ENCODE results near the gene CELF5. TPM values are rescaled to one million over a fixed set of nuclear protein-coding genes. Genes with fewer than 3 reads are reported as not detected.

The CELF5 gene
- total and polyA plus RNA-seq, 3 experiments from 2014 or later, result 0.11 to 0.24 TPM; not detected in 1

- POLR2A ChIA-PET, result no interaction called here
- Histone ChIP-seq H3K4me3 (ENCODE audit: low read length) (no peak overlapping the region), H3K27me3 (ENCODE audit: insufficient read depth, low read length, poor library complexity, severe bottlenecking) (peaks cover 17% of the 10 kb centered on the region), H3K27ac (ENCODE audit: low read depth, low read length) (no peak overlapping the region), H3K9me3 (ENCODE audit: low read length) (no peaks in the 10 kb centered on the region), H3K4me1 (ENCODE audit: insufficient read depth, low read length) (peaks cover 11% of the 10 kb centered on the region), H3K36me3 (ENCODE audit: insufficient read depth, low read length) (no peaks in the 10 kb centered on the region)
- peak in 3 of 5 donors; percentile 29 to 76 (median 30) for DNase-seq
- peaks cover 0 to 1% (median 0%) of the 10 kb centered on the region in 3 donors for H3K36me3 Mint-ChIP-seq
- H3K4me1 Mint-ChIP-seq, result peaks cover 9 to 17% (median 9%) of the 10 kb centered on the region in 3 donors
- no peak overlapping the region for H3K27ac Mint-ChIP-seq
- CTCF ChIA-PET, result no interaction called here
- H3K4me3 Mint-ChIP-seq, result no peak overlapping the region
- peaks cover 31 to 41% of the 10 kb centered on the region in 2 donors for H3K27me3 Mint-ChIP-seq
- peaks cover 0 to 2% (median 0%) of the 10 kb centered on the region in 5 donors for H3K9me3 Mint-ChIP-seq
Observed at GRCh38 chr19:3270902-3271301, 46.4 kb downstream of the CELF5 start.

GRCh38 chr19:3272401-3272931 is 48.0 kb downstream of the CELF5 start:
- peaks cover 26 to 35% of the 10 kb centered on the region in 2 donors for H3K27me3 Mint-ChIP-seq
- ChIA-PET POLR2A (interaction anchor here (0.7 kb wide), 1 partner anchor 17 kb away, joined by 3 read pairs; no protein-coding TSS in a partner anchor), CTCF (no interaction called here)
- H3K4me1 Mint-ChIP-seq, result peaks cover 12 to 21% (median 14%) of the 10 kb centered on the region in 3 donors
- peak overlapping the region in 1 of 8 donors; percentile 82 for H3K27ac Mint-ChIP-seq
- peaks cover 17% of the 10 kb centered on the region for H3K27me3 ChIP-seq (ENCODE audit: insufficient read depth, low read length, poor library complexity, severe bottlenecking)
- peaks cover 0 to 2% (median 0%) of the 10 kb centered on the region in 5 donors for H3K9me3 Mint-ChIP-seq
- no peak overlapping the region for H3K27ac ChIP-seq (ENCODE audit: low read depth, low read length)
- H3K4me3 ChIP-seq (ENCODE audit: low read length), result no peak overlapping the region
- H3K36me3 Mint-ChIP-seq, result peaks cover 0 to 1% (median 0%) of the 10 kb centered on the region in 3 donors
- no peak for DNase-seq
- peaks cover 11% of the 10 kb centered on the region for H3K4me1 ChIP-seq (ENCODE audit: insufficient read depth, low read length)
- H3K4me3 Mint-ChIP-seq, result peak overlapping the region in 2 of 7 donors; percentile 45 to 48
- H3K9me3 ChIP-seq (ENCODE audit: low read length), result no peaks in the 10 kb centered on the region
- H3K36me3 ChIP-seq (ENCODE audit: insufficient read depth, low read length), result no peaks in the 10 kb centered on the region

- Histone ChIP-seq H3K27me3 (ENCODE audit: insufficient read depth, low read length, poor library complexity, severe bottlenecking) (peaks cover 17% of the 10 kb centered on the region), H3K4me1 (ENCODE audit: insufficient read depth, low read length) (peaks cover 11% of the 10 kb centered on the region), H3K27ac (ENCODE audit: low read depth, low read length) (no peak overlapping the region), H3K4me3 (ENCODE audit: low read length) (no peak overlapping the region), H3K9me3 (ENCODE audit: low read length) (no peaks in the 10 kb centered on the region), H3K36me3 (ENCODE audit: insufficient read depth, low read length) (no peaks in the 10 kb centered on the region)
- Mint-ChIP-seq H3K27me3 (peaks cover 24 to 32% of the 10 kb centered on the region in 2 donors), H3K4me1 (peaks cover 12 to 21% (median 14%) of the 10 kb centered on the region in 3 donors), H3K4me3 (no peak overlapping the region), H3K9me3 (peaks cover 0 to 2% (median 0%) of the 10 kb centered on the region in 5 donors), H3K27ac (no peak overlapping the region), H3K36me3 (peaks cover 0 to 1% (median 0%) of the 10 kb centered on the region in 3 donors)
- POLR2A ChIA-PET, result no interaction called here
- DNase-seq, result no peak
- CTCF ChIA-PET, result no interaction called here
Observed at GRCh38 chr19:3272952-3273351, 48.5 kb downstream of the CELF5 start.

- peaks cover 14 to 19% of the 10 kb centered on the region in 2 donors for H3K27me3 Mint-ChIP-seq
- peaks cover 12 to 21% (median 14%) of the 10 kb centered on the region in 3 donors for H3K4me1 Mint-ChIP-seq
- CTCF ChIA-PET, result interaction anchor here (1.9 kb wide), 1 partner anchor 9 kb away, joined by 11 read pairs; no protein-coding TSS in a partner anchor
- Histone ChIP-seq H3K4me1 (ENCODE audit: insufficient read depth, low read length) (peaks cover 11% of the 10 kb centered on the region), H3K9me3 (ENCODE audit: low read length) (no peaks in the 10 kb centered on the region), H3K27me3 (ENCODE audit: insufficient read depth, low read length, poor library complexity, severe bottlenecking) (peaks cover 7% of the 10 kb centered on the region), H3K36me3 (ENCODE audit: insufficient read depth, low read length) (no peaks in the 10 kb centered on the region), H3K27ac (ENCODE audit: low read depth, low read length) (no peak overlapping the region), H3K4me3 (ENCODE audit: low read length) (no peak overlapping the region)
- H3K36me3 Mint-ChIP-seq, result peaks cover 0 to 1% (median 0%) of the 10 kb centered on the region in 3 donors
- POLR2A ChIA-PET, result interaction anchor here (0.9 kb wide), 1 partner anchor 9 kb away, joined by 3 read pairs; no protein-coding TSS in a partner anchor
- H3K9me3 Mint-ChIP-seq, result peaks cover 0 to 2% (median 0%) of the 10 kb centered on the region in 5 donors
- H3K27ac Mint-ChIP-seq, result peak overlapping the region in 5 of 8 donors; percentile 60 to 91 (median 83)
- H3K4me3 Mint-ChIP-seq, result peak overlapping the region; percentile 26 to 93 (median 84)
- DNase-seq, result no peak
Observed at GRCh38 chr19:3274245-3274941, 49.9 kb downstream of the CELF5 start.

GRCh38 chr19:3274942-3275582 is 50.6 kb downstream of the CELF5 start:
- H3K4me3 ChIP-seq (ENCODE audit: low read length), result peak overlapping the region; percentile 80
- Mint-ChIP-seq H3K9me3 (peaks cover 0 to 1% (median 0%) of the 10 kb centered on the region in 5 donors), H3K4me1 (peaks cover 12 to 21% (median 14%) of the 10 kb centered on the region in 3 donors), H3K27me3 (peaks cover 9 to 12% of the 10 kb centered on the region in 2 donors), H3K36me3 (peaks cover 0 to 1% (median 0%) of the 10 kb centered on the region in 3 donors), H3K4me3 (peak overlapping the region; percentile 82 to 93 (median 84)), H3K27ac (peak overlapping the region; percentile 60 to 91 (median 82))
- DNase-seq, result peak in 2 of 5 donors; percentile 15 to 26
- ChIA-PET POLR2A (interaction anchor here (0.9 kb wide), 1 partner anchor 9 kb away, joined by 3 read pairs; no protein-coding TSS in a partner anchor), CTCF (interaction anchor here (0.8 to 1.9 kb wide), 2 partner anchors 9 to 11 kb away, joined by 4 to 11 read pairs; no protein-coding TSS in a partner anchor)
- H3K36me3 ChIP-seq (ENCODE audit: insufficient read depth, low read length), result no peaks in the 10 kb centered on the region
- H3K27me3 ChIP-seq (ENCODE audit: insufficient read depth, low read length, poor library complexity, severe bottlenecking), result peaks cover 1% of the 10 kb centered on the region
- H3K27ac ChIP-seq (ENCODE audit: low read depth, low read length), result peak overlapping the region; percentile 43
- peaks cover 11% of the 10 kb centered on the region for H3K4me1 ChIP-seq (ENCODE audit: insufficient read depth, low read length)
- no peaks in the 10 kb centered on the region for H3K9me3 ChIP-seq (ENCODE audit: low read length)

- CTCF ChIA-PET, result interaction anchor here (0.8 to 1.9 kb wide), 4 partner anchors 8 to 325 kb away, joined by 3 to 11 read pairs (median 4); no protein-coding TSS in a partner anchor
- Mint-ChIP-seq H3K36me3 (peaks cover 0 to 1% (median 0%) of the 10 kb centered on the region in 3 donors), H3K4me3 (peak overlapping the region; percentile 82 to 93 (median 84)), H3K9me3 (no peaks in the 10 kb centered on the region), H3K27ac (peak overlapping the region; percentile 60 to 94 (median 82)), H3K27me3 (peaks cover 9 to 10% of the 10 kb centered on the region in 2 donors), H3K4me1 (peaks cover 12 to 21% (median 14%) of the 10 kb centered on the region in 3 donors)
- Histone ChIP-seq H3K27me3 (ENCODE audit: insufficient read depth, low read length, poor library complexity, severe bottlenecking) (no peaks in the 10 kb centered on the region), H3K4me3 (ENCODE audit: low read length) (peak overlapping the region; percentile 80), H3K27ac (ENCODE audit: low read depth, low read length) (peak overlapping the region; percentile 43), H3K4me1 (ENCODE audit: insufficient read depth, low read length) (peaks cover 11% of the 10 kb centered on the region), H3K9me3 (ENCODE audit: low read length) (no peaks in the 10 kb centered on the region), H3K36me3 (ENCODE audit: insufficient read depth, low read length) (no peaks in the 10 kb centered on the region)
- DNase-seq, result peak; percentile 86 to 91 (median 91)
- POLR2A ChIA-PET, result interaction anchor here (0.5 to 0.9 kb wide), 2 partner anchors 8 to 1123 kb away, joined by 3 to 4 read pairs; no protein-coding TSS in a partner anchor
Observed at GRCh38 chr19:3275583-3276340, 51.3 kb downstream of the CELF5 start.

- peak in 3 of 5 donors; percentile 40 to 61 (median 50) for DNase-seq
- peaks cover 0 to 1% (median 0%) of the 10 kb centered on the region in 3 donors for H3K36me3 Mint-ChIP-seq
- peak overlapping the region; percentile 39 to 93 (median 72) for H3K4me3 Mint-ChIP-seq
- no peaks in the 10 kb centered on the region for H3K36me3 ChIP-seq (ENCODE audit: insufficient read depth, low read length)
- no peak overlapping the region for H3K4me3 ChIP-seq (ENCODE audit: low read length)
- peaks cover 7 to 10% of the 10 kb centered on the region in 2 donors for H3K27me3 Mint-ChIP-seq
- H3K4me1 ChIP-seq (ENCODE audit: insufficient read depth, low read length), result peaks cover 11% of the 10 kb centered on the region
- no peaks in the 10 kb centered on the region for H3K27me3 ChIP-seq (ENCODE audit: insufficient read depth, low read length, poor library complexity, severe bottlenecking)
- H3K27ac ChIP-seq (ENCODE audit: low read depth, low read length), result no peak overlapping the region
- POLR2A ChIA-PET, result interaction anchor here (0.5 kb wide), 1 partner anchor 1123 kb away, joined by 4 read pairs; no protein-coding TSS in a partner anchor
- H3K9me3 Mint-ChIP-seq, result no peaks in the 10 kb centered on the region
- H3K27ac Mint-ChIP-seq, result peak overlapping the region in 1 of 8 donors; percentile 14
- no peaks in the 10 kb centered on the region for H3K9me3 ChIP-seq (ENCODE audit: low read length)
- CTCF ChIA-PET, result interaction anchor here (0.8 to 1.9 kb wide), 4 partner anchors 7 to 326 kb away, joined by 3 to 11 read pairs (median 4); no protein-coding TSS in a partner anchor
- peaks cover 12 to 21% (median 14%) of the 10 kb centered on the region in 3 donors for H3K4me1 Mint-ChIP-seq
Observed at GRCh38 chr19:3276341-3276799, 51.9 kb downstream of the CELF5 start.
